HTERT RPE-1 (cell line): ENCODE results near the gene ACSM6.
"Not testable (repeated sequence)": the region's sequence is repeated elsewhere in the genome, so short reads cannot be mapped to it uniquely, and the experiment has no call there.

Experiments used
- in situ Hi-C: fragments of 300-500 bp; cut with MboI; formaldehyde crosslinking; loops from 4 replicates; pipeline ENCODE4 v1.14.3; 2020; ENCODE audit warnings: low sequenced_read_pairs

Gene ACSM6, protein sequence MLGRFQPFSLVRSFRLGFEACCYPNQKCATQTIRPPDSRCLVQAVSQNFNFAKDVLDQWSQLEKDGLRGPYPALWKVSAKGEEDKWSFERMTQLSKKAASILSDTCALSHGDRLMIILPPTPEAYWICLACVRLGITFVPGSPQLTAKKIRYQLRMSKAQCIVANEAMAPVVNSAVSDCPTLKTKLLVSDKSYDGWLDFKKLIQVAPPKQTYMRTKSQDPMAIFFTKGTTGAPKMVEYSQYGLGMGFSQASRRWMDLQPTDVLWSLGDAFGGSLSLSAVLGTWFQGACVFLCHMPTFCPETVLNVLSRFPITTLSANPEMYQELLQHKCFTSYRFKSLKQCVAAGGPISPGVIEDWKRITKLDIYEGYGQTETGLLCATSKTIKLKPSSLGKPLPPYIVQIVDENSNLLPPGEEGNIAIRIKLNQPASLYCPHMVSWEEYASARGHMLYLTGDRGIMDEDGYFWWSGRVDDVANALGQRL

DNA sequence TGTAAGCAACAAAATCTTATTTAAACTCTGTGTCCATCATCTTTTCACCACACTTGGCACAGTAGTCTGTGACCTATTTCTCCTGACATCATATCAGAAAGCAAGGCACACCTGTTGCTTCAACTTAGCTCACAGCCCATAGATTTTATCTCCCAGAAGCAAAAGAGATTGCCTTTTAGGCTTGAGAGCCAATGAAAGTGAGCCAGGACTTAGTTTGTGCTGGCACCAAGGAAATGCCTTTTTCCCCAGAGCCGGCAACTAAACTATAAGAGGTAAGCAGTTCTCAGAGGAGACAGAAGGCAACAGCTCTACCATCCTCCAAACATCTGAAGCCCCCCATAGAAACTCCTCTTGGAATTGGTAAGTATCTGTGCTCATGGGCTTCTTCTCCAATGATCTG is at the start of gene ACSM6:
ACSM6 (plus strand) TSS at position 295 of the 400 bp plus-strand sequence. CDS start 248 bp downstream, outside the sequence.
- in situ Hi-C loops = no loop called here

DNA sequence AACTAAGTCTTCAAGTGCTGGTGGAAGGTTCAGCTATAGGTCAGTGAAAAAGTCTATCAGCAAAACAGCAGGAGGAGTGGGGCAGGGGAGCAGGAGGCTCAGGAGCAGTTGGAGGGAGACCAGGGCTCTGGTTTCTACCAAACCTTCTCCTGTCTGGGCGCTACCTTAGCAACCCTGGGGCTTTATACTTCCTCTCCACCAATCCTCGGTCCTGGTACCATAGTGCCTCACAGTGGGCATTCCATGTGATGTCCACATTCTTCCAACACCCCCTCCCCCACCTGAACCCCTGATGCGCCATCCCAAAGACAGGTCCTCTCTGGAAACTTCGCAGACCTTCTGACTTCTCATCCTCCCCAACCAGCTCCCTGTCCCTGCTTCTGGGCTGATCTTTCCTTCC is 25.3 kb upstream of the ACSM6 start:
- in situ Hi-C loops = no loop called here

DNA sequence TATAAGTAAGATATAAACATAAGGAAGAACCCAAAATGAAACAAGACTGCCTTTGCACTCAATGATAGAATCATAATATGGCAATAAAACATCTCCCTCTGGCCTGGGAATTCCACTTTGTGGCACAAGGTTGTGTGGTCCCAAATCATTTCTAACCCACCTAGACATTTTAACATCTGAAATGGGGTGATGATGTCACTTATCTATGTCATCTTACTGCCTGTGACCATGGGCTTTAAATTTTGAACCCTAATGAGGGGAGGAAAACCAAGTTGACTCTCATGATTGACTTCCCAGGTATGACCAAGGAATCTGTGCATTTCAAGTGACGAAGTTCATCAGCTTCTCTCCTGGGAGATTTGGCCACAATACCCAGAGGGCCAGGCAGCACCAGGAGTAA is 24.5 kb upstream of the ACSM6 start:
- in situ Hi-C loops = no loop called here

DNA sequence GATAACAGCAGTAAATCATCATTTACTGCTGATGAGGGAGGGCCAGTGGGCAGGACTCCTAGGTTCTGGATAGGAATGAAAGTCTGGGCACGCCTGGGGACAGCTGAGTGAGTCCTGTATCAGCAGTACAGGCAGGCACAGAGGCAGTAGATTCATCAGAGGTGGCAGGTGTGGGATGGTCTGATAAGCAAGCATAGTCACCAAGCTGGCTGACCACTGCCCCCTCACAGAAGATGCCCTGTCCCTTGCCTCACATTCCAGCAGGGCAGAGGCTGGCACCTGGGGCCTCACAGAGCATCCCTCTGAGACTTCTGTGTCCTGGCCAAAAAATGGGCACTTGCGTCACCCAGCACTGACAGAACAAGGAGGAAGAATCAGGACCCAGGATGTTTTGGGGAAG is 23.2 kb upstream of the ACSM6 start:
- in situ Hi-C loops = no loop called here

DNA sequence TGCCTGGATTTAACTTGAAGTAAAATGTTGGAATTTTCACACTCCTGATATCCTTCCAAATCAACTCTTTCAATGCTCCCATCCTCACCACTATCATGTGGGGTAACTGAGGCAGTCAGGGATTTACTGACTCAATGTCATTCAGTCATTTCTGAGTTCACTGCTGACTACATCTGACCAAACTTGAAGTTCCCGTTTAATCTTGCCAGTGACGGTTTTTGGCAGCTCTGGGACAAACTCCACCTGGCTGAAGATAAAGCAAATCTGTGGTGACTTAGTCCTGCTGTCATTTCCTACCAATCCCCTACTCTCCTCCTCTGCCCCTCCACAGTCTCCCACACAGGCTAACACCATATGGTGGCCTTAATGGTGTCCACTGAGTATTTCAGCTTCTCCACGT is 22.7 kb upstream of the ACSM6 start:
- in situ Hi-C loops = no loop called here

DNA sequence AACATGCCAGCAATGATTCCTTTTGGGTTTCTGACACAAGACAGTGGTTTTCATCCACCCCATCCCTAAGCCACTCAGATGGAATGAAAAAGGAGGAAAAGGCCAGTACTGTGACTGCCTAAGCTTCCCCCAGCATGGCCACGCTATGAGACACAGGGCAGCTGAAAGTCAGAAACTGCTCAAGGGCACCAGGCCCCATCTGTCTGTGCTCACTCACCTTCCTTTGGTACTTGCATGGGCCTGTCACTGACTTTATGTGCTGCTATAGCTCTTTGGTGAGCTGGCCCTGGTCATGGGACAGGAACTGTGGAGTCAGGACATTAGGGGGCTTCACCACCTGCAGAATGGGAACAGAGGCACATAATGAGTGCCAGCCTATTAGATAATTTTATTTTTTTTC is 21.2 kb upstream of the ACSM6 start:
- in situ Hi-C loops = no loop called here

DNA sequence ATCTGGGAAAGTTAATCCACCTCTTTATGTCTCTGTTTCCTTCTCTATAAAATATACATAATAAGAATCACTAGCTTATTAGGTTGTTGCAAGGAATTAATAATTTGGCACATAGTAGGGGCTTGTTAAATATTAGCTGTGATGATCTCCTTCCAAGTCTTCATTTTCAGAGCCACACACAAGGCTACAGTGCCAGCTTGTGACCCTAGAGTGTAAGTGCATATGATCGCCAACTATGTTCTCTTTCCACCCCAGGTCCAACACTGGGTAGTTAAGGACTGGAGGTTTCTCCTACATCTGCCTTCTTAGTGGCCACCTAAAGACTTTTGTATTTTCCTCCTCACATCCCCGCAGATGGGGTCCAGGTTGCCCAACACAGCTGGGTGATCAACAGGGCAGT is 17.9 kb upstream of the ACSM6 start:
- in situ Hi-C loops = no loop called here

DNA sequence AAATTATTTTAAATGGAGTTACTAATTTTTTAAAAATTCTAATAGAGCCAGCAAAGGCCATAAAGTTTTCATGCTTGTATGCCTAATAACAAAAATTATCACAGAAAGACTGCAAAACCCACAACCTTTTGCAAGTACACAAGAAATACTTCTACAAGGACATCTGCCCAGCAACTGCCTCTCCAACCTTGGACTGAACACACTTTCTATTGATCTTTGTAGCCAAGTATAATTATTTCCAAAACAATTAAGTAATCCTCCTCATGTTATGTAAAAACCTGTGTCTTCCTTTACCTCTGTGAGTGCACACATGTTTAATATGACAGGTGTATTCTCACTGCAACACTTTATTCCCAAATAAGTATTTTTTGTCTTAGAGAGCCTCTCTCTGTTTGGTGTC is 16.6 kb upstream of the ACSM6 start:
- in situ Hi-C loops = no loop called here

DNA sequence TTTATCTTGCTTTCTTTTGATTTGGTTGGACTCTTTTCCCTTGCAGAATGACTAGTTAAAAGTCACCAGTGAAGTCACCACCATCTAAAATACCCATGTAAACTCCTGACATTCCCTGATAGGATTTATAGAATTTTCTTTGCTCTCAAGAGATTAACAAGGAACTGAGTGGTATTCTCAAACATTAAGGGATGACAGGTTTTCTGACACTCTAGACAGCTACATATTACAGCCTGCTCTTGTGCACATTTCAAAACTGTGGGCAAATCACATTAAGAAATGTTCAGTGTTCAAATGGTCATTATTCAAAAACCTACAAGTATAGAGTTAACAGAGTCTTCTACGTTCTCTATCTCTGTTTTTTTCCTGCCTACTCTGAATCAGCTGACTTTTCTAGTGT is 15.8 kb upstream of the ACSM6 start:
- in situ Hi-C loops = no loop called here

DNA sequence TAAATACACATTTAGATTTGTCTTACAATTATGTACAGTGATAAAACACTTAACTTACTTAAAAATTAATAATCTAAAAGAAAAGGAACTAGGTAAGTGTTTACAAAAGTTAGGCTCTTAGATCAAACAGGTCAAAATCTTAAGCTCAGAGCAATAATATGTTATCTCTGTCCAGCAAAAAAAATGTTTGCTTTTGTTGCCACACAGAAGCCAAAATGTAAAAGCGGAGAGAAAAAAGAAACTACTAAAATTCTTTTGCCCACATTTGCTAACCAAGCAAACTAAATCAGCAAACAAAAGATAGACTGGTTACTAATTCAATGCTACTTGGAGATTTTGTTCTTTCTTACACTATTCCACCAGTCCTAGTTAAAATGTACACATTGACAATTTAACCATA is 15.2 kb upstream of the ACSM6 start:
- in situ Hi-C loops = no loop called here

DNA sequence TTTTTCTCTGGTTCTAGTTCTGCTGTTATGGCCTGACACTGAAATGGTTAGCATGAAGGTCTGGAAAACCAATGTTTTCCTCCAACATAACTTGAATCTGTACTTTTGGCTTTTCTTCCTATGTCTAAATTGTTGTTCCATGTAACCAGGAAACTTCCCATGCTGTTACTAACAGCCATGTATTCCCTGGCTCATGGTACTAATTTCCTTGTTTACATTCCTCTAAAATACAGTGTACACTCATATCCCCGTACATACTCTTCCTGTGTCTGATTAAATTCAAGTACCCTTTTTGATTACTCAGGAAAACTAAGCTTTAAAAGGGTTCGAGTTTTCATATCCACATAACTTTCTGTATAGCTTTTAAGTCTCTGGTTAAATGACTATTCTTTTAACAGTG is 12.3 kb upstream of the ACSM6 start:
- in situ Hi-C loops = no loop called here

DNA sequence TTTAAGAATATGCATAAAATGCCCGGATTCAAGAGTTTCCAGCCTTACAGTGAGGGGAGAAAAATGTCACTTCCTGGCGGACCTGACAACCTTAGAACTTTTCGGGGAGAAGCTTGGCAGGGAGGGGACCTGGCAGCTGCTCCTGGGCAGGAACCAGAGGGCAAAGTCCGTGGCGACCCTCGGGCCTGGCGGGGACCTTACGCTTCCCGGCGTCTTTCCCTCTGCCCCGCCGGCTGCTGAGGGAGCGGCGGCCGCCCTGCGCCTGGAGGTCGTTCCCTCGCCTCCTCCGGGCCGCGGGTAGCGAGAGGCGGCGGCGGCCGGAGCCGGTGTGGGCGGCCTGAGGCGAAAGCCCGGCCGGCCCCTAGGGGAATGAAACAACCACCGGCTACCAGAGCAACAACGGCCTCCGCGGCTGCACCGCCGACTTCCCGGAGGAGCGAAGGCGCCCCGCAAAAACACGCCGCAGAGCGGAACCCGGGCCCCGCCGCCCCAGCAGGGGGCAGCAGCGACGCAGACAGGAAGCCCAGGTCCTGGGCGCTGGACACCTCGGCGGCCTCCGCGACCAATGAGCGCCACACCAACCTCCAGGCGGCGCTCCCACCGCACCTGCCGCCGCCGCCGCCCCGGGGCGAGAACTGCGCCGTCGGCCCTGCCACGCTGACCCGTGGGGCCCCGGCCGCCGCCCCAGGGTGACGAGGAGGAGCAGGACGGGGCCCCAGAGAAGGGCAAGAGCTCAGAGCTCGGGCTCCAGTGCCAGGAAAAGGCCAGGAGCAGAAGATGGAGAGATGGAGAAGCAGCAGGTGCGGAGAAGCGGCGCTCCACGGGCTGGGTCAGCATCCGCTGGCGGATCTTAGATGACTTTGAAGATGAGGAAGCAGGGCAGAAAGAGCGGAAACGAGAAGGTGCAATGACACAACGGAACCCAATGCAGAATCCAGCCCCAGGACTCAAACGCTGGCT is 10.5 kb upstream of the ACSM6 start:
- in situ Hi-C loops = no loop called here

DNA sequence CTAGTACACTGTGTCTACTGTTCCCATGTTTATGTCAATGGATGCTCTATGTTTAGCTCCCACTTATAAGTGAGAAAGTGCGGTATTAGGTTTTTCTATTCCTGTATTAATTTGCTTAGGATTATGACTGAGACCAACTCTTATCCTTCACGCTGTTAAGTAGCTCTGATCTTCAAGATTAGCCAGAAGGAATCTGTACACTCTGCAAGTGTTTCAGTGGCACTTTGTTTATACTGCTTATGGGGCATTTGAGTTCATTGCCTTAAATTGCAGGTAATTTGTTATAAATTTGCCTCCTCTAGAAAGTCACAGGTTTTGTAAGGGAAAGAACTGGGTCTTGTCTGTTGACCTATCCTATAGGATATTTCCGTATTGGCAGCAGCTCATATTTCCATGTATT is 6.4 kb upstream of the ACSM6 start:
- in situ Hi-C loops = no loop called here

DNA sequence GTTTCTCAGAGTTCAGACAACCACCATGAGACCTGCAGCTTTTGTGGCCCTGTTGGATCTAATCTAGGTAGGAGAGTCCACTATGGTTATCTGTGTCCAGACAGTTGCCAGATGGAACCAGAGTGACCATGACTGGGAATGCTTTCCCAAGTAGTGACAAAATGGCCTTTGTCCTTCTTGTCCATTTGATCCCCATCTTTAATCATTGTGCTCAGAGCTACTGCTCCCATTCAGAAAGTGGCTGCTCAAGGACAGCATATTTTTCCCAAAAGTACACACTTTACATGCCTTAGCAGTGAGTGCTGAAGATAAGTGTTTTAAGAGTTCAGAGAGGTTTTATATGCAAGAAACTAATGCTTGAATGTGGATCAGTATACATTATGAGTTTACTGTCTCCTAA is 5.4 kb upstream of the ACSM6 start:
- in situ Hi-C loops = no loop called here

DNA sequence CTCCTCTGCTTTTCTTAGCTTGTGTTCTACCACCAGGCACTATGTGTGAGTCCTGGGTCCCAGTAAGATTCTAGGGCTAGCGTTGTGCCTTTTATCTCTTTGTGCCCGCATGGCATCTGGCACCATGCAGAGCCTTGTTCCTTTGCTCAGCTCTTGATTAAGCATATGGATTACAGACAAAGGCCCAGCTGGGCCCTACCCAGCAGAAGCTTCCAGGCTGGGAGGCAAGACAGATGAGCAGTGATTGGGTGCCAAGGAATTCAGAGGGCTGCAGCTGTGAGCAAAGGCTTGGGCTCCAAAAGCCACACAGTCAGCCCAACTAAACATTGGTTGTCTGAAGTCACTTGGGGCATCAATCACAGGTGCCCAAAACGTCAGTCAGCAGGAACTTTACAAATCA is 2.0 kb downstream of the ACSM6 start:
- in situ Hi-C loops = no loop called here

DNA sequence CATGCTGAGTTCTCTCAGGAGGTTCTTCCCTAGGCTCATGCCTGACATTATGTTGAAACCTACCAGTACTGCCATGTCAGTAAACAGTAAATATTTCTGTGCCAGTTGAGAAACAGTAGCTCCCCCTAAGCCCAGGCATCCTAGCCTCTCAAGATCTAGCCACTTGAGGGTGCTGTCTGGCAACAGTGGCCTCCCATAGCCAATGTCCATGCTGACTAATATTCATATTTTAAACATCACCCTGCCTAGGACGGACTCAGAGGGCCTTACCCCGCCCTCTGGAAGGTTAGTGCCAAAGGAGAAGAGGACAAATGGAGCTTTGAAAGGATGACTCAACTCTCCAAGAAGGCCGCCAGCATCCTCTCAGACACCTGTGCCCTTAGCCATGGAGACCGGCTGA is 7.7 kb downstream of the ACSM6 start:
- in situ Hi-C loops = no loop called here

DNA sequence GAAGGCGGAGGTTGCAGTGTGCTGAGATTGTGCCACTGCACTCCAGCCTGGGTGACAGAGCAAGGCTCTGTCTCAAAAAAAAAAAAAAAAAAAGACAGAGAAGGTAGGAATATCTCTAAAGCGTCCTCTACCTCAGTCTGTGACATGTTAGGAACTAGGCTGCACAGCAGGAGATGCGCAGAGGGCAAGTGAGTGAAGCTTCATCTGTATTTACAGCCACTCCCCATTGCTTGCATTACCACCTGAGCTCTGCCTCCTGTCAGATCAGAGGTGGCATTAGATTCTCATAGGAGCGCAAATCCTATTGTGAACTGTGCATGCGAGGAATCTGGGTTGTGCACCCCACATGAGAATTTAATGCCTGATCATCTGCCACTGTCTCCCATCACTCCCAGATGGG is 8.8 kb downstream of the ACSM6 start:
- in situ Hi-C loops = not testable (repeated sequence)

DNA sequence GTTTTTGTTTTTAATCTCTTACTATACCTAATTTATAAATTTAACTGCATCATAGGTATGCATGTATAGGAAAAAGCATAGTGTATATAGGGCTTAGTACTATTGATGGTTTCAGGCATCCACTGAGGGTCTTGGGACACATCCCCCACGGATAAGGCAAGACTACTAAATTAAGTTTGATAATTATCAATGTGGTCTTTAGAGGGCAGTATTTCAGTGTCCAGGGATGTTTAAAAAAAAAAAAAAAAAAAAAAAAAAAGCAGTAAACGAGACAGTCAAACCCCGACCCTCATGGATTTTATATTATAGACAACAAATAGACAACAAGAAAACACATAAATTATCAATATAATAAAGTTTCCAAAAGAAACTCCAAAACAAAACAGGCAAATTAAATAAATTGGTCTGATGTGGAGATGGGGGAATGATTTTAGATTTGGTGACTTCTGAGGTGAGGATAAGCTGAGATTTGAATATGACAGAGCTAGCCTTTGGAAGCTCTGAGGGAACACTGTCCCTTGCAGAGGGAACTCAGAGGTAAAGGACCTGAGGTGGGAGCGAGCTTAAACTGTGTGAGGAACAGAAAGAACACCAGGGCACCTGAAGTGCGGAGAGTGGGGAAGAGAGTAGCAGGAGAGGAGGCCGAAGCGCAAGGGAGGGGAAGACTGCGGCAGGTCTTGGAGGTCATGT is 14.8 kb downstream of the ACSM6 start:
- in situ Hi-C loops = no loop called here

DNA sequence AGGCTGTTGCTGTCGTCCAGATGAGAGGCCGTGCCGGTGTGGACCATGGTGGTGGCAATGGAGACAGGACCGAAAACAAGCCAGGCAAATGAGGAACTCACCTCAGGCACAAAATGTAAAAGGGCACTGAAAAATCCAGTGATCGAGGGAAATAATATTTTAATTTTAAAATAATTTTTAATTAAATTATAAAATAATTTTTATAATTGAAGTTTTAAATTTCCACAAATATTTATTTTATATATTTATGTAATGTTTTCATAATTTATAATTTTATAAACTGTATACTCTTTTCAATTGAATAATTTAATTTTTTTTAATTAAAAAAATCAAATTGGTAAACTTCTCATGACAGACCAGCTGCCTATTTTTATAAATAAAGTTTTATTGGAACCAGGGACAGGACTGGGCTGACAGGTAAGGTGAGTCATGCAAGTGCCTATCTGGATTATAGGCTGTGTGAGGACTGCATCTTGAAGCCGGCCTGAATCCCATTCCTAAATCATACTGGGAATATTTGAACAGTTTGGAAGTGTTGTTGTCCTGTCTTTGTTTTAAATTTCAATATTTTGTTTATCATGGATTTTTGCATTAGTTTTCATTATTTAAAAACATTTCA is 15.6 kb downstream of the ACSM6 start:
- in situ Hi-C loops = no loop called here

DNA sequence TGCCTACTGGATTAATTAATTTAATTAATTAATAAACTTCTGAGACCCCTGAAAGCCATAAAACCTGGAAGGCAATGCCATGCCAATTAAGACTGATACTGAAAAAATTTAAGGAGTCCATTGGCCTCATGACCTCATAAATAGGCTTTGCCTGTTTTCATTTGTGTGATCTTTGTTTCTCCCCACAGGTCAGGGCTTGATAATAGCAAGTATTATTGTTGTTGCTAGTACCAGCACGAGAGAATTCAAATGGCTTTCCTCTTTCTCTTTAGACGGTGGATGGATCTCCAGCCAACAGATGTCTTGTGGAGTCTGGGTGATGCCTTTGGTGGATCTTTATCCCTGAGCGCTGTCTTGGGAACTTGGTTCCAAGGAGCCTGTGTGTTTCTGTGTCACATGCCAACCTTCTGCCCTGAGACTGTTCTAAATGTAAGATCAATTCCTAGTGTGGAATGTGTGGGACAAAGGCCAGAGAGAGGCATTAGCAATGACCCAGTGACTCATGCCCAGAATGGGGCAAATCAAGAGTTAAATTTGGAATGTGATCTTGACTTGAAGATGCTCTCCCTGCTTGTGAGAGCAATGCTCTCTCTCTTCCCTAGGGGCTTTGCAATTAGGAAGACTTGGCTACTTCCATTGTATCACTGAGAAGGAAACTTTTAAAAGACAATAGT is 17.7 kb downstream of the ACSM6 start:
- in situ Hi-C loops = no loop called here
